ENCODE data around the gene SUSD3.
A peak's percentile ranks its signal among the peaks of the same experiment; 100 is the strongest.
"Not testable (repeated sequence)": the region's sequence is repeated elsewhere in the genome, so short reads cannot be mapped to it uniquely, and the experiment has no call there.

SUSD3 gene

GRCh38 chr9:93094658-93095204 lies 36.2 kb downstream of the SUSD3 start:
- peak in 1 of 3 experiments; percentile 52 for DNase-seq

- peak; percentile 95 to 100 (median 100) for DNase-seq
Observed at GRCh38 chr9:93095205-93096130, 37.0 kb downstream of the SUSD3 start.

GRCh38 chr9:93096131-93096802 lies 37.8 kb downstream of the SUSD3 start, which contains the start of gene CARD19:
Gene CARD19, plus strand, starts transcription at chr9:93096217. Its CDS starts 129 bp downstream, at chr9:93096346.
- DNase-seq: peak in 1 of 3 experiments; percentile 79

- peak in 1 of 3 experiments; percentile 49 for DNase-seq
Observed at GRCh38 chr9:93096811-93097382, 38.4 kb downstream of the SUSD3 start.

GRCh38 chr9:93097511-93098201 lies 39.2 kb downstream of the SUSD3 start:
- no peak for DNase-seq

GRCh38 chr9:93098236-93098946 lies 39.9 kb downstream of the SUSD3 start:
- DNase-seq: no peak

- no peak for DNase-seq
Observed at GRCh38 chr9:93099551-93100275, 41.2 kb downstream of the SUSD3 start.

- no peak for DNase-seq
Observed at GRCh38 chr9:93100276-93100636, 41.8 kb downstream of the SUSD3 start.

- not testable (repeated sequence) for DNase-seq
Observed at GRCh38 chr9:93101086-93101485, 42.6 kb downstream of the SUSD3 start.

- no peak for DNase-seq
Observed at GRCh38 chr9:93105620-93106019, 47.1 kb downstream of the SUSD3 start.

GRCh38 chr9:93107151-93107824 lies 48.8 kb downstream of the SUSD3 start:
- DNase-seq: no peak

GRCh38 chr9:93107825-93108161 lies 49.3 kb downstream of the SUSD3 start:
- no peak for DNase-seq

- DNase-seq: no peak
Observed at GRCh38 chr9:93108291-93109041, 50.0 kb downstream of the SUSD3 start.

GRCh38 chr9:93110311-93110855 lies 51.9 kb downstream of the SUSD3 start:
- no peak for DNase-seq

- no peak for DNase-seq
Observed at GRCh38 chr9:93111001-93111370, 52.5 kb downstream of the SUSD3 start.

- DNase-seq: no peak
Observed at GRCh38 chr9:93111371-93112115, 53.0 kb downstream of the SUSD3 start.

GRCh38 chr9:93112116-93112863 lies 53.8 kb downstream of the SUSD3 start:
- DNase-seq: no peak

GRCh38 chr9:93112864-93113389 lies 54.4 kb downstream of the SUSD3 start:
- no peak for DNase-seq
